HFFc6 (cell line): ENCODE measurements around the gene HTRA3. TPM values are rescaled to one million over a fixed set of nuclear protein-coding genes. Genes with fewer than 3 reads are reported as not detected.

Source experiments
- DNase-seq: peaks from one replicate; pipeline ENCODE4 v3.0.0-alpha.2; 2018
- H3K27ac Mint-ChIP-seq: 2 replicates; pipeline ENCODE4 v1.8.0; 2020; ENCODE audit warnings: mild to moderate bottlenecking, mixed read lengths
- H3K27me3 Mint-ChIP-seq: 2 replicates; pipeline ENCODE4 v1.8.0; 2021; ENCODE audit warnings: mild to moderate bottlenecking, moderate library complexity, mixed read lengths; ENCODE audit not compliant: insufficient read depth
- H3K36me3 Mint-ChIP-seq: 2 replicates; pipeline ENCODE4 v1.8.0; 2021; ENCODE audit warnings: low read depth, mixed read lengths
- H3K4me1 Mint-ChIP-seq: 2 replicates; pipeline ENCODE4 v1.8.0; 2020; ENCODE audit warnings: low read depth, mixed read lengths
- H3K4me3 Mint-ChIP-seq: 2 replicates; pipeline ENCODE4 v1.8.0; 2020; ENCODE audit warnings: mild to moderate bottlenecking, moderate library complexity, mixed read lengths
- H3K9me3 Mint-ChIP-seq: 2 replicates; pipeline ENCODE4 v1.8.0; 2020; ENCODE audit warnings: mild to moderate bottlenecking, mixed read lengths
- total RNA-seq, 6 experiments: library from RNA; stranded (reverse); fragmentation: NEBNext Ultra II Directional; extraction: Animal tissue kit (Norgen Biotek cat#: 25700); gene quantifications; 2 replicates in 1 of 6; 3 replicates in 5 of 6; pipeline ENCODE4 v1.2.3, GENCODE V29; 2021
- TF ChIP-seq, protein P1 (sequence below): fragments of 200-600 bp; sonication (generic); IDR thresholded peaks from 2 replicates; pipeline ENCODE4 v1.5.0; 2021; ENCODE audit warnings: antibody characterized with exemption, mild to moderate bottlenecking

HTRA3 gene
- total RNA-seq, 6 experiments from 2014 or later, result 4.2 to 7.0 (median 4.8) TPM

DNA sequence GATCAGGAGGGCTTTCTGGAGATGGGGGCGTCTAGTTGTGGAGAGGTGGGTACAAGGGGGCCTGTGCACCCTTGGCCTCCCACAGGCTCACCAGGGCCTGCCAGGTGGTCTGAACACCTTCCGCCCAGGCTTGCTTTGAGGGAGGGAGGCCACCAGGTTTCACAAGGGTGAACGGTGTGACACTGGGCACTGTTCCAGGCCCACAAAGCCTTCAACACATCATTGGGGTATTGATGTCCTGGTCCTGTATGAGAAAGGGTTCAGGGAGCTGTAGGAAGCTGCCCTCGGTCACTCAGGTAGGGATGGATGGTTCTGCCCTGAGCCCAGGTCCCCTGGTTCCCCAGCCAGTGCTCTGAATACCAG, 6.0 kb downstream of the HTRA3 start:
- Mint-ChIP-seq H3K27ac (no peak overlapping the region), H3K4me3 (no peak overlapping the region), H3K36me3 (no peaks in the 10 kb centered on the region), H3K4me1 (peaks cover 65% of the 10 kb centered on the region), H3K9me3 (no peaks in the 10 kb centered on the region), H3K27me3 (no peaks in the 10 kb centered on the region; the same call in none of the 2 replicates)
- TF ChIP-seq, protein P1, sequence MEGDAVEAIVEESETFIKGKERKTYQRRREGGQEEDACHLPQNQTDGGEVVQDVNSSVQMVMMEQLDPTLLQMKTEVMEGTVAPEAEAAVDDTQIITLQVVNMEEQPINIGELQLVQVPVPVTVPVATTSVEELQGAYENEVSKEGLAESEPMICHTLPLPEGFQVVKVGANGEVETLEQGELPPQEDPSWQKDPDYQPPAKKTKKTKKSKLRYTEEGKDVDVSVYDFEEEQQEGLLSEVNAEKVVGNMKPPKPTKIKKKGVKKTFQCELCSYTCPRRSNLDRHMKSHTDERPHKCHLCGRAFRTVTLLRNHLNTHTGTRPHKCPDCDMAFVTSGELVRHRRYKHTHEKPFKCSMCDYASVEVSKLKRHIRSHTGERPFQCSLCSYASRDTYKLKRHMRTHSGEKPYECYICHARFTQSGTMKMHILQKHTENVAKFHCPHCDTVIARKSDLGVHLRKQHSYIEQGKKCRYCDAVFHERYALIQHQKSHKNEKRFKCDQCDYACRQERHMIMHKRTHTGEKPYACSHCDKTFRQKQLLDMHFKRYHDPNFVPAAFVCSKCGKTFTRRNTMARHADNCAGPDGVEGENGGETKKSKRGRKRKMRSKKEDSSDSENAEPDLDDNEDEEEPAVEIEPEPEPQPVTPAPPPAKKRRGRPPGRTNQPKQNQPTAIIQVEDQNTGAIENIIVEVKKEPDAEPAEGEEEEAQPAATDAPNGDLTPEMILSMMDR, result no peak
- no peak for DNase-seq

DNA sequence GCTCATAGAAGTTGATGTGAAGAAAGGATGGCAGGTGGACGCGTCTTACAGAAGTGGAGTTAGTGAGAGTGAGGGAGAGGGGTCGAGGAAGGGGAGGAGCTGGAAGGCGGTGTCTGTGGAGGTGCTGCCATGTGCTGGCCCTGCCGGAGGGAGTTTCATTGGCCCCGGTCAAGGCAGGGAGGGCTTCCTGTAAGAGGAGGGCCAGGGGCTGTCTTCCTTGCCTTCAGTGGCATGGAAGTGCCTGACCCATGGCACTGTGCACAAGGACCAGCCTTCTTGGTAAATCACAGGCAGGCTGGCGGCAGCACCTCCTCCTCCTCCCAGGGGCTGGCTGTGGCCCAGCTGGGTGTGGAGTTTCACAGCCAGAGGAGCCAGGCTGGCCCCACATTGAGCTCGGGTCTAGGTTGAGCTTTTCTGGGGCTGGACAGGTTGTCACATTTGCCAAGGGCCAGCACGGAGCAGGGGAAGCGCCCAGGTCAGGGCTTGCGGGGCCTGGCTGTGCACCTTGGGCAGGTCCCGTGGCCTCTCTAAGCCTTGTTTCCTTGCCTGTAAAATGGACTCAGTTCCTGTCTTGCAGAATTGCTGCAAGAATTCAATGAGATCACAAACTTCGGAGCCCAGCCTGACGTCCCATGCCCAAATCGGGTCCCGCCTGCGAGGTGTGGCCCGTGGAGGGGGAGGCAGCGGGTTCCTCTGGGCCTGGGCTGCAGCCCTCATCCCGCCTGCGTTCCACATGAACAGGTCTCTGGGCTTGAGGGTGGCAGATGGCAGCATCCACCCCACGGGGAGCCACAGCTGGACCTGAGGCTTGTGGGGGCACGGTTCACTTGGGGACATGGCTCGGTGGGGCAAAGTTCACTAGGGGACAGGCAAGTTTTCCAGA, 7.0 kb downstream of the HTRA3 start:
- Mint-ChIP-seq H3K9me3 (no peaks in the 10 kb centered on the region), H3K27me3 (no peaks in the 10 kb centered on the region; the same call in none of the 2 replicates), H3K36me3 (no peaks in the 10 kb centered on the region), H3K4me1 (peaks cover 60% of the 10 kb centered on the region), H3K4me3 (no peak overlapping the region), H3K27ac (no peak overlapping the region)
- no peak for DNase-seq
- TF ChIP-seq, protein P1, result no peak

DNA sequence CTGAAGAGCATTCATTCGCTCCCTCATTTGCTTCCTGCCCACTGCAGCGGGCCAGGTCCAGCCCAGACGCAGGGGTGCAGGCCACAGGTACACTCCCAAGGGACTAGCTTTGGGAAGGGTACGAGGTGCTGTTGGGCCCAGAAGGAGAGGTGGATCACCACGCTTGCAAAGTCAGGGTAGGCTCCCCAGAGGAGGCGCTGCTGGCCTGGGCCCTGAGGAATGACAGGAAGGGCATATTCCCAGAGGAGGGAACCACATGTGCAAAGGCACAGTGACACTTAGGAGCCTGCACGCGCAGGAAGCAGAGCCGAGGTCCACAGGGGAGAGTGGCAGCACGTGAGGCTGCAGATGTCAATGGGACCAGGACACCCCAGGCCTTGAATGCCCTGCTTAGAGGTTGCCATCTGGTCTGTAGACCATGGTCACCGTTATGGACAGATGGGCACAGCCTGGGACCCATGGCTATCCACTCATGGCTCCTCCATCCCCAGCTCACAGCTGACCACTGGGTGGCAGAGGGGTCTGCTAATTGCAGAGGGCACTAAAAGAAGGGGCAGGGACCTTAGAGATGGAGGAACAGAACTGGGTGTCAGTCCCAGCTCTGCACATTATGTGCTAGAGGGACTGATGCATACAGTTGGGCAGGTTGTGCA, 7.9 kb downstream of the HTRA3 start:
- Mint-ChIP-seq H3K9me3 (no peaks in the 10 kb centered on the region), H3K4me3 (no peak overlapping the region), H3K4me1 (peaks cover 54% of the 10 kb centered on the region), H3K36me3 (no peaks in the 10 kb centered on the region), H3K27me3 (no peaks in the 10 kb centered on the region; the same call in none of the 2 replicates), H3K27ac (peak overlapping the region; percentile 98)
- no peak for DNase-seq
- TF ChIP-seq, protein P1, result peak; percentile 44

DNA sequence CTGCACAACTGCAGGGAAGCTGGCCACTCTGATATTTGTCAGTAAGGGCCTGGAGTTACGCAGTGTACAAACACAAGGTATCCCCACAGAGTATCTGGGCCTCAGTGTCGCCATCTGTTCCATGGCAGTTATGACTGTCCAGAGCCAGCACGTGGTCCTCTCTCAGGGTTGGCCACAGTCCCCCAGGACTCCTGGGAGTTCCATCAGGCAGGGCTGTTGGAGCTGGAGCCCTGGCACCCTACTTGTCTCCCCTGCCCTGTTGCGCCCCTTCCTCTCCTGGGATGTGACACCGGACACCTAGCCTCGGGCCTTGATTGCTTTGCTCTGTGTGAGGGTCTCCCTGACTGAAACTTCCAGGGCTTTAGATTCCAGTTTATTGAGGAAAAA, 8.4 kb downstream of the HTRA3 start:
- H3K9me3 Mint-ChIP-seq, result no peaks in the 10 kb centered on the region
- no peaks in the 10 kb centered on the region for H3K36me3 Mint-ChIP-seq
- TF ChIP-seq, protein P1, result no peak
- H3K4me3 Mint-ChIP-seq, result peak overlapping the region; percentile 63; the same call in 1 of the 2 replicates
- H3K27me3 Mint-ChIP-seq, result no peaks in the 10 kb centered on the region; the same call in none of the 2 replicates
- no peak for DNase-seq
- H3K27ac Mint-ChIP-seq, result peak overlapping the region; percentile 98
- H3K4me1 Mint-ChIP-seq, result peaks cover 54% of the 10 kb centered on the region

DNA sequence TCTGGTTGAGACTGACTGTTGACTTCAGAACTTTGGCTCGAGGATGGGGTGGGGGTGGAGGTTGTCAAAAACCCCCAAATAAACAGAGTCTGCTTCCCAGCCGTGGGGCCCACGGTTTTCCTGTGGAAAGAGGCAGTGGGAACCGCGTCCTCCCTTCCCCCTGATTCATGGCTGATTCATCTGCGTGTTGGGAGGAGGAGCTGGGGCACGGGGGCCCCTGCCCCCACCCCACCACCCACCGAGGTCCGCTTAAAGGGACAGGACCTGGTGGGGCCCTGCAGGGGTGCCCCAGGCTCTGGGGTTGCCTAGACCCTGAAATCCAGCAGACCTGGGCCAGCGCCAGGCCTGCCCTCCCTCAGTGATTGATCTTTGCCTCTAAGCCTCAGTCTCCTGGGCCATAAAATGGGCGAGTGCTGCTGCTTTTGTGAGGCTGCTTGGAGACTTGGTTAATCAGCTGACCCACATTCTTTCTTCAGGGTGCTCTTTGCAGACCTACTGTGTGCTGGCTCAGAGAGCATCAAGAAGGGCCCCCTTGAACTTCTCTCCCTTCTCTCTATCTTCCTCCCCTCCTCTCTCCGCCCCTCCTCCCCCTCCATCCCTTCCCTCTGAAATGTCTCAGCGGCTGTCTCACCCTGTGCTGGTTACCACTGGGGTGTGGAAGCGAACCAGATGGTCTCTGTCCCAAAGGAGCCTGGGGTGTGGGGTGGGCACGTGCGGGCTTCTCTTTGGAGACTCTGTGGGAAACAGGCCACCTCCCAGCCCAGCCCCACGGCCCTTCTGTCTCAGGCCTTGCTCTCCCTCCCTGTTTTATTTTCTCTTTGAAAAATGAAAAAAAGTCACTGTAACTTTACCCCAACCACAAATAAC, 9.1 kb downstream of the HTRA3 start:
- Mint-ChIP-seq H3K36me3 (no peaks in the 10 kb centered on the region), H3K27me3 (no peaks in the 10 kb centered on the region; the same call in none of the 2 replicates), H3K4me1 (peaks cover 54% of the 10 kb centered on the region), H3K27ac (peak overlapping the region; percentile 98), H3K9me3 (no peaks in the 10 kb centered on the region), H3K4me3 (peak overlapping the region; percentile 63)
- TF ChIP-seq, protein P1, result no peak
- DNase-seq, result peak; percentile 73
